HG02973 (cell line): Measurements from ENCODE around the gene LGI2.
"Not testable (repeated sequence)": the region's sequence is repeated elsewhere in the genome, so short reads cannot be mapped to it uniquely, and the experiment has no call there.

Experiments used
- ATAC-seq: cut with Tn5 transposase; IDR thresholded peaks from one replicate; pipeline ENCODE4 v1.9.1; 2021; ENCODE audit warnings: moderate library complexity; ENCODE audit not compliant: unreplicated experiment

The LGI2 gene

GRCh38 chr4:25050370-25051078 lies 19.8 kb upstream of the LGI2 start:
- no peak for ATAC-seq

GRCh38 chr4:25043548-25043947 lies 12.8 kb upstream of the LGI2 start:
- ATAC-seq = no peak

GRCh38 chr4:25033526-25033925 lies 2.8 kb upstream of the LGI2 start:
- ATAC-seq = no peak

GRCh38 chr4:25032126-25032525 lies 1.4 kb upstream of the LGI2 start:
- no peak for ATAC-seq

- ATAC-seq = no peak
Measured at GRCh38 chr4:25031077-25031621, 403 bp upstream of the LGI2 start.

GRCh38 chr4:25029479-25030276 lies 1.1 kb downstream of the LGI2 start:
- ATAC-seq = no peak

- ATAC-seq = no peak
Measured at GRCh38 chr4:25028851-25029250, 1.9 kb downstream of the LGI2 start.

GRCh38 chr4:25022766-25023165 lies 8.0 kb downstream of the LGI2 start:
- no peak for ATAC-seq

- no peak for ATAC-seq
Measured at GRCh38 chr4:25021216-25021615, 9.5 kb downstream of the LGI2 start.

GRCh38 chr4:25020236-25020635 lies 10.5 kb downstream of the LGI2 start:
- no peak for ATAC-seq

- ATAC-seq = no peak
Measured at GRCh38 chr4:25019501-25019900, 11.2 kb downstream of the LGI2 start.

GRCh38 chr4:25015012-25015411 lies 15.7 kb downstream of the LGI2 start:
- ATAC-seq = no peak

- ATAC-seq = not testable (repeated sequence)
Measured at GRCh38 chr4:25014662-25014983, 16.1 kb downstream of the LGI2 start.

GRCh38 chr4:25013756-25014661 lies 16.7 kb downstream of the LGI2 start:
- ATAC-seq = no peak

GRCh38 chr4:25012655-25013054 lies 18.1 kb downstream of the LGI2 start:
- no peak for ATAC-seq

- ATAC-seq = no peak
Measured at GRCh38 chr4:25011135-25011866, 19.4 kb downstream of the LGI2 start.

GRCh38 chr4:25007598-25007997 lies 23.1 kb downstream of the LGI2 start:
- ATAC-seq = no peak

GRCh38 chr4:25002681-25003080 lies 28.1 kb downstream of the LGI2 start:
- ATAC-seq = no peak

- ATAC-seq = no peak
Measured at GRCh38 chr4:25001509-25001908, 29.2 kb downstream of the LGI2 start.

GRCh38 chr4:25000639-25001038 lies 30.1 kb downstream of the LGI2 start:
- ATAC-seq = no peak
